HG02938 (cell line): Measurements from ENCODE around the gene DAP3.
"Not testable (repeated sequence)": the region's sequence is repeated elsewhere in the genome, so short reads cannot be mapped to it uniquely, and the experiment has no call there.

ENCODE experiments used
- ATAC-seq: cut with Tn5 transposase; IDR thresholded peaks from one replicate; pipeline ENCODE4 v1.9.1; 2021; ENCODE audit warnings: mild to moderate bottlenecking, moderate library complexity; ENCODE audit not compliant: unreplicated experiment

The DAP3 gene

DNA sequence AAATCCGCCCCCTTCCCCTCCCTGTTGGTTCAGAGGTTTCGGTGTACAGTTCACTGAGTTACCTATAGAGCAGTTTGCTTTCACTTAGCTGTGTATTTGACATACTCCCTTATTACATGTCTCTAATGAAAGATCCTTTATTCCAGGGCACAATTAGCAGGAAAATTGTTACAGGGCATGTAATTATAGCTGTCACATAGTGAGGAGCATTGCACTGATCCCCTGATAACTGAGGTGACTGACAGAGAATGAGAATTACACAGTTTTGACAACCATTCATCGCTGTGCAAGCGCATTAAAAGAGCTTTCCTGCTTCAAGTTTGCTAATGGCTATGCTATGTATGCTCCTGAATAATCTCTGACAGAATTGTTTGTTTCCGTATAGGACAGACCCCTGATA lies 26.9 kb downstream of the DAP3 start:
- no peak for ATAC-seq

DNA sequence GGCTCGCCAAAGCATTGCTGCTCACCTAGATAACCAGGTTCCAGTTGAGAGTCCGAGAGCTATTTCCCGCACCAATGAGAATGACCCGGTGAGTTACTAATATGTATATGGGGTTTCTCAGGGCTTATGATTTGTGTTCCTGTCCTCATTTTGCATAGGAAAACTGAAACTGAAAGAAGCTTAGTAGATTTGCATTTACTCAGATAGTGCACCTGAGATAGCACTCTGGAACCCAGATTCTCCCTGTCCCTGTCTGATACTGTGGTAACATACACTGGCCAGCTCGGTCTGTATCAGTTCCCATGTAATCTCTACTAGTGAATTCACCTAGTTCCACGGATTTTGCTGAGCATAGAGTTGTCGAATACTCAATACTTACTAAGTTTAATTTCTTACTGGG lies 28.1 kb downstream of the DAP3 start:
- ATAC-seq, result no peak

DNA sequence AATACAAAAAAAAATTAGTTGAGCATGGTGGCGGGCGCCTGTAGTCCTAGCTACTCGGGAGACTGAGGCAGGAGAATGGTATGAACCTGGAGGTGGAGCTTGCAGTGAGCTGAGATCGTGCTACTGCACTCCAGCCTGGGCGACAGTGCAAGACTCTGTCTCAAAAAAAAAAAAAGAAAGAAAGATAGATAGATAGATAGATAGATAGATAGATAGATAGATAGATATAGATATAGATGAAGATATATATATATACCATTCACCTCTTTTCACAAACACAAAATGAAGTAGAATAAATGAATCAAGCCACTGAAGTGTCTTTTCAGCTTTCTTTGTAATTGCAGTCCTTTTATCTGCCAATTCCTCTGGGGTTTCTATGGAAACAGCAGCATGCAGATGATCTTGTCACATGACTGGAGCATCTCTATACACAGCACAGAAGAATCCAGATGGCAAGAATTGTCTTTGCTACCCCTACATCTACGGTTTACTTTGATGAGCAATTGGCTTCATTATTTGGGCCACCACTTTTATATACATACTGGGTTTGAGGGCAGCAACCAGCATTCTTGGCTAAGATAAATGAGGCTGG lies 29.7 kb downstream of the DAP3 start:
- not testable (repeated sequence) for ATAC-seq

GRCh38 chr1:155719703-155720102 lies 30.8 kb downstream of the DAP3 start:
- no peak for ATAC-seq

- ATAC-seq, result no peak
Observed at GRCh38 chr1:155725142-155725541, 36.3 kb downstream of the DAP3 start.

DNA sequence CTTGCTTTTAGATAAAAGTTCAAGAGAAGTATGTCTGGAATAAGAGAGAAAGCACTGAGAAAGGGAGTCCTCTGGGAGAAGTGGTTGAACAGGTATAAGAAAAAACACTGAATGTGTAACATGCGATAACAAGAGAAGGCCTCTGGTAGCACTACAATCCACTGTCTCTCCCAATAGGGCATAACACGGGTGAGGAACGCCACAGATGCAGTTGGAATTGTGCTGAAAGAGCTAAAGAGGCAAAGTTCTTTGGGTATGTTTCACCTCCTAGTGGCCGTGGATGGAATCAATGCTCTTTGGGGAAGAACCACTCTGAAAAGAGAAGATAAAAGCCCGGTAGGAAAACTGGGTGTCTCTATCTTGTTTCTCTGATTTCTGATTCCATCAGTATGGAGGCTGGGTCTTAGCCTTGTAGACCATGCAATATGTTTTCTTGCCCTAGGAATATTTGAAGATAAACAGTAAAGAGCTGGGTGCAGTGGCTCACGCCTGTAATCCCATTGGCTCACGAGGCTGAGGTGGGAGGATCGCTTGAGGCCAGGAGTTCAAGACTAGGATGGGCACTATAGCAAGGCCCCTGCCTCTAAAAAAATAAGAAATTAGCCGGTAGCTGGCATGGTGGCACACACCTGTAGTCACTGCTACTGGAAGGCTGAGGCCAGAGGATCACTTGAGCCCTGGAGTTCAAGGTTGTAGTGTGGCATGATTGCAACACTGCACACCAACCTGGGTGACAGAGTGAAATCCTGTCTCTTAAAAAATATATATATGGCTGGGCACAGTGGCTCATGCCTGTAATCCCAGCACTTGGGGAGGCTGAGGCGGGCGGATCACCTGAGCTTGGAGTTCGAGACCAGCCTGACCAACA lies 40.4 kb downstream of the DAP3 start:
- no peak for ATAC-seq

DNA sequence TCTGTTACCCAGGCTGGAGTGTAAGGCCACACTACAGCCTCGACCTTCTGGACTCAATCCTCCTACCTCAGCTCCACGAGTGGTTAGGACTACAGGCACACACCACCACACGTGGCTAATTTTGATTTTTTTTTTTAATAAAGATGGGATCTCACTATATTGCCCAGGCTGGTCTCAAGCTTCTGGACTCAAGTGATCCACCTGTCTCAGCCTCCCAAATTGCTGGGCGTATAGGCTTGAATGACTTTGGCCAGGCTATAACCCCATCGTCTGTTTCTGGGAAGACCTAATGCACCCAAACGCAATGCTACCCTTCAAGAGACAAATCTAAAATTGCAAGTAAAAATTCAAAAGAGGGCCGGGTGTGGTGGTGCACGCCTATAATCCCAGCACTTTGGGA lies 52.1 kb downstream of the DAP3 start:
- ATAC-seq, result no peak

- no peak for ATAC-seq
Observed at GRCh38 chr1:155741908-155742307, 53.0 kb downstream of the DAP3 start.

GRCh38 chr1:155744711-155745283 lies 55.9 kb downstream of the DAP3 start:
- ATAC-seq, result no peak

- ATAC-seq, result peak; percentile 88
Observed at GRCh38 chr1:155745284-155746228, 56.7 kb downstream of the DAP3 start.

- ATAC-seq, result not testable (repeated sequence)
Observed at GRCh38 chr1:155747586-155747985, 58.7 kb downstream of the DAP3 start.

GRCh38 chr1:155748141-155748540 lies 59.2 kb downstream of the DAP3 start:
- not testable (repeated sequence) for ATAC-seq

GRCh38 chr1:155759017-155759416 lies 70.1 kb downstream of the DAP3 start:
- not testable (repeated sequence) for ATAC-seq

GRCh38 chr1:155759966-155760630 lies 71.2 kb downstream of the DAP3 start:
- ATAC-seq, result no peak

GRCh38 chr1:155760751-155761475 lies 72.0 kb downstream of the DAP3 start:
- no peak for ATAC-seq

DNA sequence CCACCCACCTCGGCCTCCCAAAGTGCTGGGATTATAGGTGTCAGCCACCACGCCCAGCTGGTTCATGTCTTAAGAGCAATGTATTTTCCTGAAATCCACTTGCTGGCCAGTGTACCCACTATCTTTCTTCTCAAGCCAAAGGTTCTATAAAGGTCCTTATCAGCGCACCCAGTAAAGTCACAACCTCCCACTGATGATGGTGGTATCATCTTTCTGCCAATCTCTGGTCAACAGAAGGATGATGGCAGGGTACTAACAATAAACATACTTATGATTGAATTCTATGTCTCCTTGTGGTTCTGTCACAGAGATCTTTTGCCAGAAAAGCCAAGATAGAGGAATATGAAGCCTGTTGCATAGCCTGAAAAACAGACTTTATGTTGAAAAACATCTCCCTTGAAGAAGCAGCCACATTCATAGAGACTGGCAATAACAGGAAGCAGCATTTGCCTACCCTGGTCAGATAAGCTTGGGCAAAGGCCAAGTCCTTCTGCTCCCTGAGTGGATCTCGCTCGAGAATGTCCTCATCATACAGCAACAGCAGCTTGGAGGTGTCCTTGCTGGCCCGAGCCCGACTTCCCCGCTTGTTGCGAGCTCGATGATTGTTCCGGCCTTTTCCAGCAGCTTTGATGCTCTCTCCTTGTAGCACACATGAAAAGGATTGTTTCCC lies 73.0 kb downstream of the DAP3 start:
- ATAC-seq, result no peak

DNA sequence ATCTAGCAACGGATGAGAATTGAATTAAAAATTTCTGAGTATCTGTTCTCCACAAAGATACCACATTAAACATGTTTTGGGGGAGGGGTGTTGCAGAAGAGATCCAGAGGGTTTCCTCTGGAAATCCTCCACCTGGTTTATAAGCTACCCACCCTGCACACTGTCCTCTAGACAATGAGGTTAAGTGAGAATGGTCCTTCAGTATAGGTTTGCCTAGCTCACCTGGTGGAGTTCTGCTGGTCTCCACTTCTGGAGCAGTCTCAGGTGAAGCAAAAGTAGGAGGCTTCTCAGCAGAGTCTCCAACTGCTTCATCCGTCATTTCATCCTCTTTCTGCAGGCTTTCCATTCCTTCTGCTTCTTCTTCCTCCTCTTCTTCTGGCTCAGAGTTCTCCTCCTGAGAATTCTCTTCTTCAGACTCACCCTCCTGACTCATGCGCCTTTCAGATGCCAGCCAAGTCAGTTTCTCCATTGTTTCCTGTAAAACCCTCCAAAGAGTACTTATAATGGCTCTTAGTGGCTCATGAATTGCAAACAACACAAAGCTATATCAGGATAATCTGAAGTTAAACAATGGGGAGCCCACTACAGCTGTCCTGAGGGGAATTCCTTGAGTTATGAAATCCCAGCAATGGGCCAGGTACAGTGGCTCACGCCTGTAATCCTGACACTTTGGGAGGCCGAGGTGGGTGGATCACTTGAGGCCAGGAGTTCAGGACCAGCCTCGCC lies 74.4 kb downstream of the DAP3 start:
- not testable (repeated sequence) for ATAC-seq

- ATAC-seq, result not testable (repeated sequence)
Observed at GRCh38 chr1:155763989-155764388, 75.1 kb downstream of the DAP3 start.
